ENCODE measurements around the gene TTLL12.

- TF ChIP-seq CTCF (IDR thresholded peaks at IDR 0.05) = no peak
- TF ChIP-seq POLR2A (IDR thresholded peaks at IDR 0.05) = no peak
Measured at GRCh38 chr22:43205261-43205691, 18.3 kb upstream of the TTLL12 start.
